ENCODE measurements around the gene ZNF385A.

The ZNF385A gene, protein sequence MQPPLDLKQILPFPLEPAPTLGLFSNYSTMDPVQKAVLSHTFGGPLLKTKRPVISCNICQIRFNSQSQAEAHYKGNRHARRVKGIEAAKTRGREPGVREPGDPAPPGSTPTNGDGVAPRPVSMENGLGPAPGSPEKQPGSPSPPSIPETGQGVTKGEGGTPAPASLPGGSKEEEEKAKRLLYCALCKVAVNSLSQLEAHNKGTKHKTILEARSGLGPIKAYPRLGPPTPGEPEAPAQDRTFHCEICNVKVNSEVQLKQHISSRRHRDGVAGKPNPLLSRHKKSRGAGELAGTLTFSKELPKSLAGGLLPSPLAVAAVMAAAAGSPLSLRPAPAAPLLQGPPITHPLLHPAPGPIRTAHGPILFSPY

DNA sequence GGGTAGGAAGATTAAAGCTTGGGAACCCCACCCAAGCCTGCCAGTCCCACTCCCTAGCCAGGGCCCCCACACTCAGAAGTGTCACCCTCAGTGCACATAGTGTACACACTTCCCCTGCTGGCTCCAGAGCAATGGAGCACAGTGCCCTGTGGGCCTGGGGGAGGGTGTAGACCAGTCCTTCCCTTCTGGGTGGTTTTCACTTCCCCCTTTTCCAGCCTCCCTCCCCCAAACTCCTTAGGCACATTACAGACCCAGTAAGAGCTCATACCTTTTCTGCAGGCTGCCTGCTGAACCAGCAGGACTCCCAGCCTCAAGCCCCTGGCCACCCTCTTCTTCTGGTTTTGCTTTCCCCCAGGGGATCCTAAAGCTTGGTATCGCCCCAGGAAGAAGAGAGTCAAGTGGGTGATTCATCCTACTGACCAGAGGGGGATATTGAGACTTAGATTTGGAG, at the start of gene ZNF385A:
TSS of gene ZNF385A (minus strand) at position 143 of the 451 bp plus-strand sequence. CDS start 219 bp downstream, outside the sequence.
- DNase-seq (ENCODE audit: low spot score), result no peak

DNA sequence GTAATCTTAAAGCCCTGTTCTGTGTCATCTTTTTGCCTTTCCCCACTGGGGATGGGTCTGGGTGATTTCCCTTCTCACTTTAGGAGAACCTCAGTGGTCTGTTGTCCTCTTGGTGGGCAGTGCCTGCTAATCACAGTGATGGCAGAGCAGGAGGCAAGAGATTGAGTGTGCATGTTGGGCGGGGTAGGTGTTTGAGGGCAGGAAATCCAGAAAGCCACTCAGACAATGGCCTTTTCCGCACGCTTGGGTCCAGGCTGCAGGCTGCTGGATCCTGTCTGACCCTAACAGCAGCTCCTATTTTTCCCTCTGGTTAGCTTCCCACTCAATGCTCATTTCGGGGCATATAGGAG, 48.3 kb upstream of the ZNF385A start:
- no peak for DNase-seq (ENCODE audit: low spot score)

DNA sequence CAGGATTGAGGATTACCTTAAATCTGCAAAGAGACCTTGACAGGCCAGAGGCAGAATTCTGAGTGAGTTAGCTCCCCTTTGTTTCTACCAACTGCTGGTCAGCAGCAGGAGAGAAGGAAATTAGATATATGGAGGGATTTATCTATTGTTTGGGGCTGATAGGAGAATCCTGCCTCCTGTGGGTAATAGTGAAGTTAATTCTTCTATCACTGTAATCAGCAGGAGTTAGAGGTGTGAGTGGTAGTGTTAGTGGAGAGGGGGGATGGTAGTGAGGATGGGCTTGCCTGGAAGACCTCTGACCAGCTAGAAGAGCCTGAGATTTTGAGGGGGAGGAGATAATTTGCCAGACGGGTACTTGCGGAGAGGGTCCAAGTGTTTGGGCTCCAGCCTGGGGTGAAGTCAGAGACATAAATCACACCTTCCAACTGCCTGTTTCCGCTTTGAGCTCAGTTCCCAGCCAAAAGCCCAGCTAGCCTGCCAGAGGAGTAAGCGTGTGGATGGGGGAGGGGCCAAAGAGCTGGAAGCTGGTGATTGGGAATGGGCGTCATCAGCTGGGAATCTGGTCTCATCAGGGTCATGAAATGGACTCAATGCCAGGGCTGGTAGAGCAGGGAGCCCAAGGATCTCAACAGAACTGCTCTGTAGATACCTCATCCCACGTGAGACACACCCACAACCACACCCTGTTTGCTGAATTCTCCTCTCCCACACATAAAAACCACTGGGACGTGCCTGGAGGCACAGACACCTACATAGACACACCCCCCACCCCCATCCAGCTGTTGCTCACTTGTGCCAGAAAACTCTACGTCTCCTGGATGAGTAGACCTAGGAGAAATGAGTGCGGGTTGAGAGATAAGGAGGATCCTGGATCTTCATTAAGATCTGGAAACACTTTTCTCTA, 47.6 kb upstream of the ZNF385A start:
- DNase-seq (ENCODE audit: low spot score), result no peak

DNA sequence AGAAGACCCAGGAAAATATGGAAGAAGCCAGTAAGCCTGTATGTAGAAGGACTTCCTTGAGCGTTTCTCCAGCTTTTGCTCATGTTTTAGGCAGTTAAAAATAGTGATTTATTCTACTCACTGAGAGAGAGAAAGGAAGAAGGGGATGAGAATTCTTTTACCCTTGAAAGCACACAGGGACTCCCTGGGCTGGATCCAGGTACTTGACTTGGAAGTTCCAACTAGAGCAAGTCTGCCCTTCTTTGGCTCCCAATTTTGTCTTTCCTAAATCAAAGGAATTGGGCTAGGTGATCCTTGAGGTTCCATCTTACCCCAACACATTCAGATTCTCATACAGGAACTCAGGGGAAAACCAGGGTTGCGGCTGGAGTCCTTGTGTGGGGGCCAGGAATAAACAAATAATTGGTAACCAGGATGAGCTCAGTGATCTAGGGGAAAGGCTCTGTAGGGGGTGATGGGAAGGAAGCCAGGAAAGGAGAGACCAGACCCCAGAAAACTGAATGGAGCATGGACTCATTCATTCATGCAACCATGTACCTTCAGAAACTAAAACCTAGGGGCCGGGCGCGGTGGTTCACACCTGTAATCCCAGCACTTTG, 46.0 kb upstream of the ZNF385A start:
- DNase-seq (ENCODE audit: low spot score), result no peak

DNA sequence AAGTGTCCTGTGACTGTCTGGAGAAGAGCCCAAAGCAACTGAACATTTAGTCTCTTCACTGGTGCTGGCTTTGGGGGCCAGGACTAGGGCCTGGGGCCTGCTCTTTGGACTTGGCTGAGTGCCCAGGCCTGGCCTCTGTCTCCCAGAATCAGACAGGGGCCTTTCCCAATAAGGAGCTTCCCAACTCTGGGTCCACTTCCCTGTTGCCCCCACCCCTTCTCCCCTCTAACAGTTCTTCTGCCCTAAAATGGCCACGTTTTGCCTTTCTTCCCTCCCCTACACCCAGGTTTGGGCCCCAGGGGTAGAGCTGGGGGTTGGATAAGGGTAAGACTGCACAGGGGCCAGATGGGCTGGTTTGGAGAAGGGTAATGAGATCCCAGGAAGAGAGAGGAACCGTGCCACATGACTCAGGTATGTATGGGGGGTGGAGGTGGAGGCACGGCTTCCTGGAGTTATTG, 44.5 kb upstream of the ZNF385A start:
- no peak for DNase-seq (ENCODE audit: low spot score)

DNA sequence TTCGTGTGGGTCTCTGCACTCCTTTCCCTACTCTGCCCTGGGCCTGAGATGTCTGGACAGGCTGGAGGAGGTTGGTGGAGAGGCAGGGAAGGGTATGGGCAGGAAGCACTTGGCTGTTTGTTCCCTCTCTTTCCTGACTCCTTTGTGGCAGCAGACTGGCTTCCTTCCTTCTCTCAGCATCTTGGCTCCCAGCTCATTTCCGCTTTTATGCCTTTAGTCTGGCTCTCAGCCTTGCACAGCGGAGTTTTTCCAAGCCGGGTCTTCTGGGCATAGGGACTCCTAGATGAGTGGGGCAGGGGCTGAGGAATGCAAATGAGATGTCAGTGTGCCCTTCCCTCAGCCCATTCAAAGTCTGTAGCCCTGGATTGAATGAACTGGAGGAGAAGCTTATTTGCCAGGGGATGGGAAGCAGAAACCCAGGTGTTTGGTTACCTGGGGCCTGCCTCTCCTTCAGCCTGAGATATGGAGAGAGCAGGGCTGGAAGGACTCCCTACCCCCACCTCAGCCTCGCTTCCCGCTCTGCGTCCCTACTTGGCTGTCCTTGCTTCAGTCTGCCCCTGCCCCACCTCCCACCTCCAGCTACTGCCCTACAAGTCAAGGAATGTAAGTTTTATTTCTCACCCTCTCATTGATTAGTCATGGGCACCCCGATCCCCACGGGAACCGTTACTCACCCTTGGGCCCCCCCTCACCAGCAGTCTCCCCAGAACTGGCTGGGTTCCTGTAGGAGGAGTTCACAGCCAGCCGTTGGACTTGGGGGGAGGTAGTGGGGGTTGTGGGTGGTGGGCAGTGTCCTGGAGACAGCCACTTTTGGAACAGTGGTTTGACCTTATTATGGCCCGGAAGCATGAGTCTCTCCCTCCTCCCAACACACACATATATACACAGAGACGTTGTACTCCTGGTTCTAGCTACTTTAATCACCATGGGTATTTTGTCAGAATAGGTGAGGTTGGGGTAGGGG, 43.8 kb upstream of the ZNF385A start:
- no peak for DNase-seq (ENCODE audit: low spot score)

DNA sequence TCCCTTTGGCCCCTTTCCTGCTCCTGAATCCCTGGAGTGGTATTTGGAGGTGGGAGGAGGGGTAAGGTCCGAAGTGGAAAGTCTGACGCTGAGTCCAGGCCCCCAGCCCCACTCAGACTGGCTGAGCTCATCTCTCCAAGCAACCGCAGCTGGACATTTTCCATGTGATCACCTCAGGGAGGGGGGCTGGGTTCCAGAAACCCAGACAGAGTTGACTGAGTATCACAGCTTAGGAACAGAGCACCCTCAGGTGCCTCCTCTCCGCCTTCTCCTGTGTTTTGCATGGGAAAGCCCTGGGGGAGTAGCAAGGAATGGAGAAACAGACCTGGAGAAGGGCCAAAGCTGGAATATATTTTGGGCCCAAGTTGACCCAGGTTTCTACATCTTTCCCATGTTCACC, 42.6 kb upstream of the ZNF385A start:
- DNase-seq (ENCODE audit: low spot score), result no peak

DNA sequence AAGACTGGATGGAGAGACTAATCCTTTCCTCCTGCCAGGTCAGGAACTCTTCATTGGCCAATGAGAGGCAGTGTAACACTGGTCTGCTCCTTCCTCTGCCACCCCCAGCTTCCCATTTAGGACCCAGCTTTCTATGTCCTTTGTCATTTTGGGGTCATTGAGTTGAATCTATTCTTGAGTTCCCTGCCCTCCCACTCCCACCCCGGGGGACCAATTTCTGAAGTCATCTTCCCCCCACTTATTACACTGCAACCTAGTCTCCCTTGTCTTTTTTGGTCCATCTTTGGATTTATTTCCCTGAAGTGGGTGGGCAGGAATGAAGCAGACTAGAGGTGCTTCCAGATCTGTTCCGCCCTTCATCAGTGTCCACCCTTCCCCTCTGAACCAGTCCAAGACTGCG, 42.2 kb upstream of the ZNF385A start:
- no peak for DNase-seq (ENCODE audit: low spot score)

DNA sequence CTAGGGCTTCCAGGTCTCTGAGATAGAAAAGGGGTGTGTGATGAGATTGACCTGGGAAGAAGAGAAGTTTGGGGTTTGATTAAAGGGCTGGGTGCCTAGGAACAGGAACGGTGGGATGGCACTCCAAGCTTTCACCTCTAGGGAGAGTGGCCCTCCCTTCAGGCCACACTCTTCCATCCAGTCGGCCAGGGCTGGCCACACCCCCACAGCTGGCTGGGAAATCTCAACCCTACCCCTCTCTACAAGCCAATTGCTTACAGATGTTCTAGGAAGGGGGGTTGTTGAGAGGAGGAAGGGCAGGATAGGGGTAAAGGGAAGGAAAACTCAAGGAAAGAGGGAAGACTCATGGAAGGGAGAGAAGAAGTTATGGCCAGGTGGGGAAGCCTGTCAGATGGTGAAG, 41.2 kb upstream of the ZNF385A start:
- no peak for DNase-seq (ENCODE audit: low spot score)

DNA sequence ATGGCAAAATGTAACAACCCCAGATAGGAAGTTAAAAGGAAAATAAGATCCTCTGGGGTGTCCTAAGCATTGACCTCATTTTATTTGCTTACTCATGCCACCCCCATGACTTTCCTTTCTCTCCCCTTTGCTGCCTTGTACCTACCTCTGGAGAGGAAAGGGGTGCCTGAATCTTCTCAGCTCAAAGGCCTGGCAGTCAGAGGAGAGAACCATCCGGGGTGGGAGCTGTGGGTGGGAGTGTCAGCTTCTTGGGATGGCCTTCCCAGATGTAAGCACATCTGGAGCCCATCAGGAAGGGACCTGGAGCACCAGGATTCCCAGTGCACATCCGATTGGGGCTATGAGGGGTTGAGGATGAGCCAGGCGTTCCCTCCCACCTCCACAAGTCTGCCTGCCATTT, 39.7 kb upstream of the ZNF385A start:
- DNase-seq (ENCODE audit: low spot score), result no peak

DNA sequence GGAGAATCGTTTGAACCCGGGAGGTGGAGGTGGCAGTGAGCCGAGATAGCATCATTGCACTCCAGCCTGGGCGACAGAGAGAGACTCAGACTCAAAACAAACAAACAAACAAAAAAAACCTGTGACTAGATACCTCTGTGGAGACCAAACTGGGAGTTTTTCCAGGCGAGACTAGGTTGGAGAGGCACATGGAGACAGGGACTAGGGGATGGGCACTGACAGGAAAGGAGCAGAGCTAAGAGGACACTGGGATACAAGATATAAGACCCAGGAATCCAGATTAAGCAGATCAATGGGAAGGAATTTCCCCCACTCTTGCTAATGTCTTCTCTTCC, 39.2 kb upstream of the ZNF385A start:
- DNase-seq (ENCODE audit: low spot score), result no peak

DNA sequence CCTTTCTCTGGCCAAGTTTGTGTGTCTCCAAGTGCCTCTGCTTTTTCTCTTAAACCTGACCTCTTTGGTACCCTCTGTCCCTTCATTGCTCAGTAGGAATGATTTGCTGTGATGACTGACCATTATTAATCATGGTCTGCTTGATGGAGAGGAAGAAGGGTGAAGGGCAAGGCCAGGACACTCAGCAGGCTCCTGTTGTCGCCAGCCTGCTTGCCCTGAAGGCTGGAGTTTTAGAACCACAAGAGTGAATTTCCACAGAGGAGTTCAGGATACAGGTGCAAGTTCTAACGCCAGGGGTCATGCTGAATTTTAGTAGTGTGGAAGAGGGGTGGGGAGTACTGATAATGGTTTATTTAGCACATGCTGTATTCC, 37.3 kb upstream of the ZNF385A start:
- DNase-seq (ENCODE audit: low spot score), result no peak

DNA sequence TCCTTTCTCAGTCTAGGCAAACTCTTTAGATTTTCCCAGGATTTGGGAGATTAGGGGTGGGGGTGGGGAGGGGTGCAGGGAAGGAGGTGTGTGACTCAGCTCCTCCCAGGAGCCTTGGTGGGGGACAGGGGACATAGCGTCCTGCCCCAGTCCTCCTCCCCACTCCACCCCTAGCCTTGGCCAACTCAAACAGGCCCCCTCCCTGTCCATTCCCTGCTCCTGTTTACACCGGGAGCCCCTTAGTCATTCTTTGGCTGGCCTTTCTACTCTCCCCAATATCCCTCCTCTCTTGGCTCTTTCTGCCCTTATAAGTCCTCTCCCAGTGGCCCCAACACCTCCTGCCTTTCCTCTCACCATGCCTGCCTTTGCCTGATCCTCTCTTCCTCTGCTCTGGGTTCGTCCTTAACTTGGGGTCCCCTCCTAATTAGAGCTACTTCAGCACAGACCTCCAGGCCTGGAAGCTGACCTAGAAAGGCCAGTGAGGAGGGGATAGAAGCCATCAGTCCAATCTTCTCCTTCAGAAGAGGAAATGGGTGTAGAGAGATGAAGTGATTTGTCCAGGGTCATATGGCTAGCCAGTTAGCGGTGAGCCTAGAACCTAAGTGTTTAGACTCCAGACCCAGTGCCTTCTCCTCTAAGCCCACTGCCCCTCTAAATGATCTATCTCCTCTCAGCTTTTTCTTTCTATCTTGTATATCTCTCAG, 36.8 kb upstream of the ZNF385A start:
- no peak for DNase-seq (ENCODE audit: low spot score)

DNA sequence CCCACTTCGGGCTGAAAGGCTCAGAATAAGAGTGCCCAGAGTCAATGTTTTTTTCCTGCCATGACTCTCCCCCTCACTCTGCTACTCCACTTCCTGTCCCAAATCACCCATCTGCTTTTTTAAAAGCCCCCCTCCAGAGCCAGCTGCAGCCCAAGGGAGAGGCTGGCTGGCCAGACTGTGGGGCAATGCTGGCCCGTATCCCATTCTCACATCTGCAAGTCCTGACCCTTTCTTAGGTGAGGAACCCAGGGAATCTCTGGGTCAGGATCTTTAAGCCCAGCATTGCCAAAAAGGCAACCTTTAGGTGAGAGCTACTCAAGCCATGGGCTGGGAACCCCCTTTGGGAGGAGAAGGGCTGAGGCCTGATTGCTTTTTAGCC, 36.2 kb upstream of the ZNF385A start:
- DNase-seq (ENCODE audit: low spot score), result no peak

DNA sequence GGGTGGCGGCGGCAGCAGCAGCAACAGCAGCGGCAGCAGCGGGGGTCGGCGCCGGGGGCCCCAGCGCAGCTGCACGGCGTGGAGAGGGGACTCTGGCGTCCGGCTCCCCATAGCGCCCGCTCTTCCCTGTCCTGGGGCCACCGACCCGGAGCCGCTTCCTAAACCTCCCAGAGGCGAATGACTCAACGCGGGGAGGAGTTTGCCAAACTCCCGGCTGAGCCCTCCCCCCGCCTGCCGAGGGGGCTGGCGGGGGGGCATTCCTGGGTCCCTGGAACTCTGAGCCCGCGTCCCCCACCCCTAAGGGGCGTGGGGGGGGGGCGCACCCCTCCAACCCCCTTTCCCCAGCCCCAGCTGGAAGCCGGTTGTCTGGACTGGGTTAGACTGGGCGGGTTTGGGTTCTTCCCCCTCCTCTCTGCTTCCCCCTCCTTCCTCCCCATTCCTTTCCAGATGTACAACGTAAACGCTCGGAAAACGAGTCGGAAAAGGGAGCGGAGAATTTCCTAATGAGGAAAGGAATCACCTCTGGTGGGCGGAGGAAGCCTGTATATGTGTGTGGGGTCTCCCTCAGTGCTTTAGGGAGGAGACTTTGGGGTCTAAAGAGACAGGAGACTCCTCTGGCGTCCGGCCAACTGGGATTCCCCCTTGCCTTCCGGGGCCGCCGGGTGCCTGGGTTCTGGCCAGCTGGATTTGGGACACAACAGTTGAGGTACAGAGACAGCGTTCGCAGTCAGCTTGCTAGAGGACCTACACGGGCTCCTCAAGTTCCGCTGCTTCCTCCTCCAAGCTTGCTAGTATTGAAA, 34.8 kb upstream of the ZNF385A start, which contains the start of gene ITGA5:
TSS of gene ITGA5 (minus strand) at position 179 of the 800 bp plus-strand sequence. CDS start at position 111, 68 bp downstream.
- peak; percentile 36 for DNase-seq (ENCODE audit: low spot score)

DNA sequence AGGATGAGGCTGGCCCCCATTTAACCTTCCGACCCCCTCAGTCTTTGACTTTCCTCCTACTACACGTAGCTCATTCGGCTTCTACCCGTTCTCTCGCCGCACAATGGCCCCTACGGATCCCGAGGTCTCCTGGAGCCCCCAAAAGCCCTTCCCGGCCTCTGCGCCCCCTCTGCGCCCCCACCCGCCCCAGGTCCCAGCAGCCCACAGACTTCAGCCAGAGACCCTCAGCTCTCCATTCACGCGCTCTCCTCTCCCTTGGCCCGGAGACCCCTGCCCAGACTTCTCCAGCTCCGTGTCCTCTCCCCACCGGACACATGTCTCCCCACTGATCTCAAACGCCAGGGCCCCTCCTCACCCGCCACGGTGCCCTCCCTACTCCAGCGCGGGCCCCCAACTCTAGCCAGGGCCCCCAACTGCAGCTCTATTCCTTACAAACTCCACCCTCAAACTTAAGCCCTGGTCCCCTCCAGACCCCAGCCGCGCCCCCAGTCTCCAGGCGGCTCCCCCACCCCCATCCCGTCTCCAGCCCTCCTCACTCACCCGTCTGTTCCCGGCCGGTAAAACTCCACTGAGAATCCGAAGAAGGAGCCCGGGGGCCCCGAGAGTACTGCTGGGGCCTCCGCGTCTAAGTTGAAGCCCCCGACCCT, 34.0 kb upstream of the ZNF385A start:
- DNase-seq (ENCODE audit: low spot score), result no peak

DNA sequence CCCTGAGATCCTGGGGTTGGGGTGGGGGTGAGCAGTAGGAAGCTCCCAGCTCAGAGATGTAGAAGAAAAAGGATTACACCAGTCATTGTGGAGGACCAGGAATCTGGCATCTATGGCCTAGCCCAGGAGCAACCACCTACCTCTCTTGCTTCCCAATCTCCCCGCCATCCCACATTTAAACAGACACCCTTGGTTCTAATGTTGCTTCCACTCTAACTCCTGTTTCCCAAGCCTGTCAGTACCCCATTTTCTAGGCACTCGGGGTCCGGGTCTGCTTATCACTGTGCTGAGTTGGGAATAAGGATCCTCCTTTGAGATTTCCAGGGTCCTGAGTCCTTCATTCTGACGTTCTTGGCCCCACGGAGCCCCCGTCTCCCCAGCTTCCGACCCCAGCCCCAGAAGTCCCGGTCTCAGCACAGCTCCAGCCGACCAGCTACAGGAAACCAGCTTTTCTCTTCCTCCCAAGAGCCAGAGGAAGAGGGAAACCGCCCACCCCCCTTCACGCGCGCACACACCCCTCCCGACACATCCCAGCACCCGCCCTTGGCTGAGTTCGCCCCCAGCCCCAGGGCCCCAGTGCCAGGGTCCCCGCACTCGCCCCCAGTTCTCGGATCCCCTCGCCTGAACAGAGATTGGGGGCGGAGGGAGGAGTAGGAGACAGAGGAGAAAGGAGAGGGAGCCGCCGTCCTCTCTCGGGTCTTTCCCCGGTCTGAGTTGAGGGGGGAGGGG, 33.3 kb upstream of the ZNF385A start:
- no peak for DNase-seq (ENCODE audit: low spot score)

DNA sequence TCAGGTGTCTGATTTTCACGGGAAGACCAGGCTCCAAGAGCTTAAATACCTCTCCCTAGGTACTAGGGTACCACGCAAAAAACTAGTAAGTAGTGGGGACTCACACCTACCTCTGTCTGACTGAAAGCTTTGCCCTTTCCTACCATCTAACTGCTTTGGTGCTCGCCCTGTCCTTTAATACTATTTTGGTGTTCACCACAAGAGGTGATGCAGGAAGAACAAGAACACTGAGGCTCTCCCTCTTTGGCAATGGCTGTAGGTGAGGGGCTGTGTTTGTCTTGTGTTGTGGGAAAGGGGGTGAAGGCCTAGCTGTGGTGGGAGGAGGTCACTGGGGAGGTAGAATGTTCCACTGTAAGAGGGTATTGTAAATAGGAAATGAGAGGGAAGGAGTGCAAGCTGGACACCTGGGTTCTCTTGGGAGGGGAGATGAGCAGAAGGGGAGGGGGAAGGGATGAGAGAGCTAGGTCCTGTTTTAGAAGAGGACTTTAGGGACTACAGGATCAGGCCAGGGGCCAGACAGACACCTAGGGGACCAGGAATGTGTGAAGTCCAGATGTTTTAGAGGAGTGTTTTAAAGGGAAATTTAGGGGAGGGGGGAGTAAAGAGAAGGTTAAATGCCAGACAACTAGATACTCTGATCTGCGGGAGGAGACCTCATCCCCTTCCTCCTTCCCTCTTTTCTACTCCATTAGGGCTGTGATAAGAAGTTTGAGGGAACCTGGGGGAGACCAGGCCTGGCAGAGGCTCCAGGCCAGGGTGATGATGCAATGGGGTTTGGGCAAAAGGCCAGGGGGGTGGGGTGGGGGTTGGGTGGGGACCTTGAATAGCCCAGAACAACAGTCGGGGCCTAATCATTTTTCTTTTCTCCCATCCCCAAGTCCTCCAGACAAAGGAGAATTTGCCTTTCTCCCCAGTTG, 32.4 kb upstream of the ZNF385A start:
- DNase-seq (ENCODE audit: low spot score), result no peak
